Measurements from ENCODE around the gene SYDE1.

- TF ChIP-seq CTCF (IDR thresholded peaks at IDR 0.05; ENCODE audit: borderline replicate concordance, extremely low read depth, low read length, poor library complexity, severe bottlenecking) (no peak), EZH2 (IDR thresholded peaks at IDR 0.05; ENCODE audit: borderline replicate concordance, low read depth, low read length, severe bottlenecking) (no peak)
These were observed 16.1 kb downstream of the SYDE1 start for GRCh38 chr19:15123031-15123890.

Data from DND-41 (cell line).